GM19351 (cell line): ENCODE results near the gene OSBPL8.

Source experiments
- ATAC-seq: cut with Tn5 transposase; IDR thresholded peaks from one replicate; pipeline ENCODE4 v1.9.1; 2021; ENCODE audit warnings: mild to moderate bottlenecking, moderate library complexity; ENCODE audit not compliant: unreplicated experiment

The OSBPL8 gene, protein sequence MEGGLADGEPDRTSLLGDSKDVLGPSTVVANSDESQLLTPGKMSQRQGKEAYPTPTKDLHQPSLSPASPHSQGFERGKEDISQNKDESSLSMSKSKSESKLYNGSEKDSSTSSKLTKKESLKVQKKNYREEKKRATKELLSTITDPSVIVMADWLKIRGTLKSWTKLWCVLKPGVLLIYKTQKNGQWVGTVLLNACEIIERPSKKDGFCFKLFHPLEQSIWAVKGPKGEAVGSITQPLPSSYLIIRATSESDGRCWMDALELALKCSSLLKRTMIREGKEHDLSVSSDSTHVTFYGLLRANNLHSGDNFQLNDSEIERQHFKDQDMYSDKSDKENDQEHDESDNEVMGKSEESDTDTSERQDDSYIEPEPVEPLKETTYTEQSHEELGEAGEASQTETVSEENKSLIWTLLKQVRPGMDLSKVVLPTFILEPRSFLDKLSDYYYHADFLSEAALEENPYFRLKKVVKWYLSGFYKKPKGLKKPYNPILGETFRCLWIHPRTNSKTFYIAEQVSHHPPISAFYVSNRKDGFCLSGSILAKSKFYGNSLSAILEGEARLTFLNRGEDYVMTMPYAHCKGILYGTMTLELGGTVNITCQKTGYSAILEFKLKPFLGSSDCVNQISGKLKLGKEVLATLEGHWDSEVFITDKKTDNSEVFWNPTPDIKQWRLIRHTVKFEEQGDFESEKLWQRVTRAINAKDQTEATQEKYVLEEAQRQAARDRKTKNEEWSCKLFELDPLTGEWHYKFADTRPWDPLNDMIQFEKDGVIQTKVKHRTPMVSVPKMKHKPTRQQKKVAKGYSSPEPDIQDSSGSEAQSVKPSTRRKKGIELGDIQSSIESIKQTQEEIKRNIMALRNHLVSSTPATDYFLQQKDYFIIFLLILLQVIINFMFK

GRCh38 chr12:76559400-76560085 is at the start of gene OSBPL8:
OSBPL8 (minus strand) TSS chr12:76559771; CDS start chr12:76487551, 72,220 bp downstream.
- ATAC-seq = peak; percentile 70

- ATAC-seq = no peak
These were observed 48.5 kb upstream of the OSBPL8 start for GRCh38 chr12:76608070-76608469.

GRCh38 chr12:76595056-76595455 is 35.5 kb upstream of the OSBPL8 start:
- no peak for ATAC-seq

GRCh38 chr12:76591476-76591875 is 31.9 kb upstream of the OSBPL8 start:
- ATAC-seq = no peak

DNA sequence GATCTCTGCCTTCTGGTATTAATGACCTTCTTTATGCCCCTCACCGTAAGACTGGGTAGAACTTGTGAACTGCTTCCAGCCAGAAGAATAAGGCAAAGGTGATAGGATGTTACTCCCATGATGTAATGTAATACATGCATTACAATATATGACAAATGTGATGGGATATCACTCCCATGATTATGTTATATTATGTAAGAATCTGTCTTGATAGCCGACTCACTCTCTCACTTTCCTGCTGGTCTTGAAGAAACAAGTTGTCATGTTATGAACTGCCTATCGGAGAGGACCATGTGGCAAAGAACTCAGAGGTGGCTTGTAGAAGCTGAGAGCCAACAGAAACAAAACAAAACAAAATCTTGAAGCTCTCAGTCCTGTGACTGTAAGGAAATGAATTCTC is 30.6 kb upstream of the OSBPL8 start:
- ATAC-seq = no peak

DNA sequence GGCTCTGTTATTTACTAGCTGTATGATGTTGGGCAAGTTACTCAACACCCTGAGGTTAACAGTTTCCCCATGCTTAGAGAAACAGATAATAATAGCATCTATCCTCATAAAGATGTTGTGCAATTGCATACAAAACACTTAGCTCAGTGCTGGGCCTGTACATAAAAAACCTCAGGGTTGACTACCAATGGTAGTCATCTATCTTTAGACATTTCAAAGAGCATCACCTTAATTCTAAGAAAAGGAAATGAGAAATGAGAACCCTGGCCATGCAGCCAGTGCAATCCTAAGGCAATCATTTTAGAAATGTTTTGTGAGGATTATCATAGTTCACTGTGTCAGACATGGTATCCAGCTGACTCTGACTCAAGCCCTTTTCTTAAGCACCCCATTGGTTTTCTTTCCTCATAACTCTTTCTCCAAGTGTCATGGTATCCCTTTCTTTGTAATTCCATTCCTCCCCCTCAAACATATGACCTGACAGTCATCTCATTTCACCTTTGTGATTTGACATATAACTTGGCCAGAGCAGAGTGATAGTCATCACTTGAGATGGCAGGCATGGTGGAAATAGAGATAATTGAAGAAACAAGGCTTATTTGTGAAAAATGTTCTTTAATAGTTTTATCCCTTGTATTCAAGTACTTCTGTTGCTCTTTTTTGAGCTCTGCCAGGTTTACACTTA is 29.5 kb upstream of the OSBPL8 start:
- peak; percentile 54 for ATAC-seq

- ATAC-seq = no peak
These were observed 28.0 kb upstream of the OSBPL8 start for GRCh38 chr12:76587428-76588178.

GRCh38 chr12:76586764-76587395 is 27.3 kb upstream of the OSBPL8 start:
- ATAC-seq = peak; percentile 71

DNA sequence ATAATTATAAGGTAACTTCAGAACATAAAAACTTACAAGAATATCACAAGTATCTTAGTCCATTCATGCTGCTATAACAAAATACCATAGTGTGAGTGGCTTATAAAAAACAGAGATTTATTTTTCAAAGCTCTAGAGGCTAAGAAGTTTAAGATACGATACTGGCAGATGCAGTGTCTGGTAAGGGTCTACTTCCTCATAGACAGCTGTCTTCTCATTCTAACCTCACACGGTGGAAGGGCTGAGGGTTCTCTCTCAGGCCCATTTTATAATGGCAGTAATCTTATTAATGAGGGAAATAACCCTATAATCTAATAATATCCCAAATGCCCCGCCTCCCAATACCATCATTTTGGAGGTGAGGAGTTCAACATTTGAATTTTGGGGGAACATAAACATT is 23.7 kb upstream of the OSBPL8 start:
- no peak for ATAC-seq

- ATAC-seq = no peak
These were observed 14.3 kb upstream of the OSBPL8 start for GRCh38 chr12:76573840-76574373.

GRCh38 chr12:76571256-76571655 is 11.7 kb upstream of the OSBPL8 start:
- no peak for ATAC-seq

GRCh38 chr12:76569685-76570604 is 10.4 kb upstream of the OSBPL8 start:
- peak; percentile 48 for ATAC-seq

DNA sequence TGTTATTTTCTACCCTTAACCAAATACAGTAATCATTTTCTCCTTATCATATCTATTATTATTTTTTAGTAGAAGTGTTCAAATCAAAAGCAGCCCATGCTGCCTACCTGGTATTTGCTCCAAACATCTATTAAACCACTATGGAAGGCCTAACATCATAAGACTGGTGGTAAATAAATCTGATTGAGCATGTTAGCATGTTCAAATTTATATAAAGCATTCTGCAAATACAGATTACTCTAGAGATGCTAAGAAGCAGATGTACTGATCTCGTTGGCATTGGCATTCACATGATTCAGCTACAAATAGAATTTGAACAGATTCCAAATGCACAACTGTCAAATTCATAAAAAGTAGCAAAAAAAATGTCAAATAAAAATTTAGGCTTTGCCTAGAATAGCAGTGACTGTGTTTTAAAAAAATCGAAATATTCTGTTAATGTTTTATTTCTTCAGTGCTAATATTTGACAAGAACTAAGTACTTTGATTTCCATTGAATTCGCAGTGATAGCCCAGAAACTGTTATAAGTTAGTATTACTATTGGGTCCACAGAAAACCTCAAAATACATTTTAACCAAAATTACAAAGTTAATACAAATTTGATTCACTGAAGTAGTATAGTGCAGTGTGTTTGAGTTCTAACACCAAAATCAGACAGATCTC is 9.4 kb upstream of the OSBPL8 start:
- no peak for ATAC-seq

DNA sequence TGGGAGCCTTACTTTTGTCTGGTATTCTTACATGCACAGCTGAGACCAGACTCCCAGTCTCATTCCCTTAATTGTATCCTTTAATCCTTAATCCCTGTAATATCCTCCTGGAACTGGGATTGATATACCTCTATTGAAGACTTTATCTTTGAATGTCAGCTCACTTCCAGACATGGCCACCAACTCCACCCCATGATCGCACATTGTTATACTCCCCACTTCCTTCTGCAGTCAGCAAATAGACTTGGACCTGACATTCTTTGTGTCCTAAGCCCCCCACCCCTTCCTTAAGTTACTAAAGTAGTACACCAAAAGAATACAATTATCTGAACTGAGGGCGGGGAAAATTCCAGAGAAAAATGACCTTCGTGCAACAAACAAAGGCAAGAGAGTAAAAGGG is 8.6 kb upstream of the OSBPL8 start:
- no peak for ATAC-seq

DNA sequence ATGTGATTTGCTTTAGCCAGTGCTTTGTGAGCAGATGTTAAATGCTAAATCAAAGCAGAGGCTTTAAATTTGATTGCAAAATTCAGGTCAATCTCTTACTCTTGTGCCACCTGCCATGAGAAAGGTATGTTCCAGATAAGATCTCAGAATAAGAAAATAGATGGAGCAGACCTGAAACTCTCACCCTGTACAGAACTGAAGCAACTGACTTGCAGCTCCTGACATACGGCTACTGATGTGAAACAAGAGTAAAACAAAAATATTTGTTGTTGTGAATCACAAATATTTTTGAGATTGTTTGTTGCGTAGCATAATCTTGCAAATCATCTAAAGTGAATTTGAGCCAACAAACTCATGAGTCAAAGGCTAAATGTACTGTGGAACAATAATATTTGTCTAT is 3.5 kb upstream of the OSBPL8 start:
- no peak for ATAC-seq

DNA sequence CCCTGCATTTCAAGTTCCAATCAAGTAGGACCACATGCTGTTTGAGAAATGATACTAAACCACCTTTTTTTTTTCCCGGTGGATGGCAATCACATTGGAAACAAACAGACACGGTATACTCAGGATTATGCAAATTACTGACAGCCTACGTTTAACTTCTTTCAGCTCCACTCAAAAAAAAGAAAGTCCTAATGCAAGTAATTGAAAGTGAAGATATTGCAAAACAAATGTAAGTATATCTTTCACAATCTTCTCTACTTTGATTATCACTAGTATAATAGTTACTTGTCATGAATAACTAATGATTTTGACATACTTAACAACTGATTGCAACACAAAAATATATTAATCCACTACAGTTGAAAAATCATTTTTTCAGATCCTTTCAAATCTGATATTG is 2.6 kb upstream of the OSBPL8 start:
- no peak for ATAC-seq

DNA sequence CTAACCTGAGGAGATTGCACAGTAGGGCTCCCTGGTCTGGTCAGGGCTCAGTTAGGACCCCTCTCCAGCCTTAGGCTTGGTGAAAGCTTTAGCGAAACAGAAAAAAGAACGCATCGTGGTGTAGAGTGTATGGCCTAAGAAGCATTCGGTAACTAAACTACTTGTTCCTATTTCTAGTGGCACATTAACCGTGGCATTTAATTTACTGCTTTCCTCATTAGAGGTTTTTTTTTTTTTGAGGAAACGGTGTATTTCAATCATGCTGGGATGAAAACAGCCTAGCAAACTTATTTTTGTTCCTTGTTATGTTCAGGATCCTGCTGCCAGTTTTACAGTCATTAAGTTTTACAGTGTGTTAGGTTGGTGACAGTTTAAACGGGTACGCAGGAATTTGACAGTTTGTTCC is 518 bp upstream of the OSBPL8 start:
- peak; percentile 37 for ATAC-seq
